ENCODE data around the gene PPHLN1.

Gene PPHLN1

DNA sequence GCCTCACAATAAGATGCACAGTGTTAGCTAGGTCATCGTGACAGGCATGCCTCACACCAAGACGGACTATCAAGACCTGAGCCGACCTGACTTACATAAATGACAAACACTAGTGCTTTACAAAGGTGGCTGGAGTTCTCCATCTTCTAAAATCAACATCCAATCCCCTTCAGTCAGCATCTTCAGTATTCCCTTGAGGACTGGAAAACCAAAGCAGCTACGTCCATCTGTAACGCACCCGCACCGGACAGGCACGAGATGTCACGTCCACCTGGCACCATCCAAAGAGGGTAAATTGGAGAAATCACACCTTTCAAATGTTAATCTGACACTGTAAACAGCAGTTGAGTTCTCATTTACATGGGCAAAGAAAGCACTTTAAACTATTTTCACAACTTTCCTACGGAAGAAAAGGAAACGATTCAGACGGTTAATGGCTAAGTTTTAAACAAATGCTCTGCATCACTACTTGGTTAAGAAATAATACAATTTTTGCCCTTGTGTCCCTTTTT, 133.4 kb downstream of the PPHLN1 start:
- Histone ChIP-seq H2BK12ac (ENCODE audit: low read length) (no peak overlapping the region), H3K18ac (ENCODE audit: low read length) (no peak overlapping the region), H3K23ac (ENCODE audit: low read depth, low read length, poor library complexity) (no peak overlapping the region), H2BK120ac (ENCODE audit: low read depth, low read length) (no peak overlapping the region), H3K4me3 (ENCODE audit: low read length in 2 of 2) (no peak overlapping the region), H3K14ac (ENCODE audit: low read length) (no peak overlapping the region), H2BK5ac (ENCODE audit: low read length) (no peak overlapping the region), H3K27me3 (ENCODE audit: control insufficient read depth in 3 of 3, insufficient read depth in 3 of 3, low read depth in 1 of 3, low read length in 3 of 3) (no peaks in the 10 kb centered on the region), H3K4me1 (ENCODE audit: control insufficient read depth in 2 of 2, insufficient read depth in 1 of 2, low read depth in 1 of 2, low read length in 2 of 2) (no peaks in the 10 kb centered on the region), H3K27ac (replicated peaks; ENCODE audit: low read length) (no peak overlapping the region), H3K79me1 (ENCODE audit: low read depth, low read length) (no peaks in the 10 kb centered on the region), H3K36me3 (replicated peaks in 1 of 2; ENCODE audit: control insufficient read depth in 2 of 2, insufficient read depth in 2 of 2, low read length in 2 of 2) (peaks cover 2 to 54% of the 10 kb centered on the region in 2 donors), H2AFZ (ENCODE audit: low read length) (no peak overlapping the region), H3K4ac (ENCODE audit: low read length) (no peak overlapping the region), H4K91ac (ENCODE audit: low read depth, low read length, poor library complexity) (no peak overlapping the region), H3K9ac (ENCODE audit: low read depth, low read length, poor library complexity) (no peak overlapping the region), H3K4me2 (ENCODE audit: insufficient read depth, low read length, poor library complexity, severe bottlenecking) (no peak overlapping the region), H3K9me3 (replicated peaks in 1 of 2; ENCODE audit: control insufficient read depth in 2 of 2, insufficient read depth in 1 of 2, low read depth in 1 of 2, low read length in 2 of 2) (no peaks in the 10 kb centered on the region), H2BK15ac (ENCODE audit: low read length) (no peak overlapping the region), H4K8ac (ENCODE audit: low read depth, low read length) (no peak overlapping the region), H2AK5ac (ENCODE audit: low read depth, low read length) (no peak overlapping the region)
- no CpG with 5 or more reads among the region's 12 CpGs for WGBS, 2 donors (ENCODE audit: extremely low coverage in 2 of 2, insufficient read length in 2 of 2, insufficient replicate concordance in 1 of 2)
- no peak for DNase-seq (ENCODE audit: low spot score)

DNA sequence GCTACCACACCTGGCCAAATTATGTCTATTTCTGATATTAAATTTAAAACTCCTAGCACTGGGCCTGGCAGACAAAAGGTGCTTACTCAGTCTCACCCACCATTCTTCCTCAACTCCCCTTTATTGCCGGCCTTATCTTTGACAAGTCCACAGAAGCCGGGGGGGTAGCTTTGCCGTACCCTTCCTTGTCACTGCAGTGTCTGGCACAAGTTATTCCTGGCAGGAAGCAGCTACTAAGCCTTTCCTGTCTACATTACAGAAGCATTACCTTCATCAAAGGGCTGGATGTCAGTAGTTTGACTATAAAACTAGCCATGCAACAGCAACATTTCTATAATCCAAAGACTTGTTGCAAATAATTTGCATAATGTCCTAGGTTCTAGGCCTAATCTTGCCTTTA, 136.5 kb downstream of the PPHLN1 start:
- no peak overlapping the region for H2AFZ ChIP-seq (ENCODE audit: low read length)
- H3K9me3 ChIP-seq (replicated peaks in 1 of 2; ENCODE audit: control insufficient read depth in 2 of 2, insufficient read depth in 1 of 2, low read depth in 1 of 2, low read length in 2 of 2) = no peaks in the 10 kb centered on the region
- no peak overlapping the region for H3K4me3 ChIP-seq (ENCODE audit: low read length in 2 of 2)
- H3K4me2 ChIP-seq (ENCODE audit: insufficient read depth, low read length, poor library complexity, severe bottlenecking) = no peak overlapping the region
- H3K4me1 ChIP-seq (ENCODE audit: control insufficient read depth in 2 of 2, insufficient read depth in 1 of 2, low read depth in 1 of 2, low read length in 2 of 2) = no peaks in the 10 kb centered on the region
- H2BK120ac ChIP-seq (ENCODE audit: low read depth, low read length) = no peak overlapping the region
- H3K4ac ChIP-seq (ENCODE audit: low read length) = no peak overlapping the region
- no peaks in the 10 kb centered on the region for H3K27me3 ChIP-seq (ENCODE audit: control insufficient read depth in 3 of 3, insufficient read depth in 3 of 3, low read depth in 1 of 3, low read length in 3 of 3)
- peaks cover 6 to 73% of the 10 kb centered on the region in 2 donors for H3K36me3 ChIP-seq (replicated peaks in 1 of 2; ENCODE audit: control insufficient read depth in 2 of 2, insufficient read depth in 2 of 2, low read length in 2 of 2)
- no peak overlapping the region for H3K23ac ChIP-seq (ENCODE audit: low read depth, low read length, poor library complexity)
- H3K14ac ChIP-seq (ENCODE audit: low read length) = no peak overlapping the region
- no peak overlapping the region for H2BK15ac ChIP-seq (ENCODE audit: low read length)
- no peak overlapping the region for H3K27ac ChIP-seq (replicated peaks; ENCODE audit: low read length)
- no peak for DNase-seq (ENCODE audit: low spot score)
- no peak overlapping the region for H3K18ac ChIP-seq (ENCODE audit: low read length)
- H4K8ac ChIP-seq (ENCODE audit: low read depth, low read length) = no peak overlapping the region
- no peak overlapping the region for H2BK12ac ChIP-seq (ENCODE audit: low read length)
- H3K9ac ChIP-seq (ENCODE audit: low read depth, low read length, poor library complexity) = no peak overlapping the region
- no peak overlapping the region for H2BK5ac ChIP-seq (ENCODE audit: low read length)
- H4K91ac ChIP-seq (ENCODE audit: low read depth, low read length, poor library complexity) = no peak overlapping the region
- peaks cover 1% of the 10 kb centered on the region for H3K79me1 ChIP-seq (ENCODE audit: low read depth, low read length)
- WGBS, 2 donors (ENCODE audit: extremely low coverage in 2 of 2, insufficient read length in 2 of 2, insufficient replicate concordance in 1 of 2) = no CpG with 5 or more reads among the region's 3 CpGs
- H2AK5ac ChIP-seq (ENCODE audit: low read depth, low read length) = no peak overlapping the region

DNA sequence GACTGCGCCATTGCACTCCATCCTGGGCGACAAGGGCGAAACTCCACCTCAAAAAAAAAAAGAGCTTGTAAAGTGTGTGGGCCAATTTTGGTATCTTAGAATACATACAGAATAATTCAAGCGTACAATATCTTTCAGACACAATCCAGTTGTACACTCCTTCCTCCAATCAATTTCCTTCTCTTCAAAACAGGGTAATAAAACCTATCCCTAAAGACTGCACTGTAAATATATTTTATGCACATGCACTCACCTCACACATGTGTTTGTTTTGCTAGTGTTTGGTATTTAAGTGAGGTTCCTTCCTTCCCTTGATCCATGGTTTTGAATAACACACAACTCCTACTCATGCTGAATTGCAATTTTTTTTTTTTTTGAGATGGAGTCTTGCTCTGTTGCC, 137.7 kb downstream of the PPHLN1 start:
- no peak overlapping the region for H3K14ac ChIP-seq (ENCODE audit: low read length)
- H3K79me1 ChIP-seq (ENCODE audit: low read depth, low read length) = peaks cover 1% of the 10 kb centered on the region
- H3K18ac ChIP-seq (ENCODE audit: low read length) = no peak overlapping the region
- H2AFZ ChIP-seq (ENCODE audit: low read length) = no peak overlapping the region
- H3K27ac ChIP-seq (replicated peaks; ENCODE audit: low read length) = no peak overlapping the region
- WGBS, 2 donors (ENCODE audit: extremely low coverage in 2 of 2, insufficient read length in 2 of 2, insufficient replicate concordance in 1 of 2) = no CpG with 5 or more reads among the region's 4 CpGs
- H3K9ac ChIP-seq (ENCODE audit: low read depth, low read length, poor library complexity) = no peak overlapping the region
- no peaks in the 10 kb centered on the region for H3K9me3 ChIP-seq (replicated peaks in 1 of 2; ENCODE audit: control insufficient read depth in 2 of 2, insufficient read depth in 1 of 2, low read depth in 1 of 2, low read length in 2 of 2)
- H3K4me2 ChIP-seq (ENCODE audit: insufficient read depth, low read length, poor library complexity, severe bottlenecking) = no peak overlapping the region
- no peak overlapping the region for H3K23ac ChIP-seq (ENCODE audit: low read depth, low read length, poor library complexity)
- DNase-seq (ENCODE audit: low spot score) = no peak
- H3K27me3 ChIP-seq (ENCODE audit: control insufficient read depth in 3 of 3, insufficient read depth in 3 of 3, low read depth in 1 of 3, low read length in 3 of 3) = no peaks in the 10 kb centered on the region
- no peak overlapping the region for H2BK5ac ChIP-seq (ENCODE audit: low read length)
- no peak overlapping the region for H2AK5ac ChIP-seq (ENCODE audit: low read depth, low read length)
- H3K4me1 ChIP-seq (ENCODE audit: control insufficient read depth in 2 of 2, insufficient read depth in 1 of 2, low read depth in 1 of 2, low read length in 2 of 2) = no peaks in the 10 kb centered on the region
- no peak overlapping the region for H3K4ac ChIP-seq (ENCODE audit: low read length)
- H2BK15ac ChIP-seq (ENCODE audit: low read length) = no peak overlapping the region
- no peak overlapping the region for H4K91ac ChIP-seq (ENCODE audit: low read depth, low read length, poor library complexity)
- H2BK12ac ChIP-seq (ENCODE audit: low read length) = no peak overlapping the region
- no peak overlapping the region for H2BK120ac ChIP-seq (ENCODE audit: low read depth, low read length)
- H4K8ac ChIP-seq (ENCODE audit: low read depth, low read length) = no peak overlapping the region
- H3K4me3 ChIP-seq (ENCODE audit: low read length in 2 of 2) = no peak overlapping the region
- peaks cover 8 to 82% of the 10 kb centered on the region in 2 donors for H3K36me3 ChIP-seq (replicated peaks in 1 of 2; ENCODE audit: control insufficient read depth in 2 of 2, insufficient read depth in 2 of 2, low read length in 2 of 2)

GRCh38 chr12:42468341-42468821, 142.4 kb downstream of the PPHLN1 start:
- H4K8ac ChIP-seq (ENCODE audit: low read depth, low read length) = no peak overlapping the region
- H2AK5ac ChIP-seq (ENCODE audit: low read depth, low read length) = no peak overlapping the region
- no CpG with 5 or more reads among the region's 9 CpGs for WGBS, 2 donors (ENCODE audit: extremely low coverage in 2 of 2, insufficient read length in 2 of 2, insufficient replicate concordance in 1 of 2)
- H3K4me3 ChIP-seq (ENCODE audit: low read length in 2 of 2) = no peak overlapping the region
- H3K79me1 ChIP-seq (ENCODE audit: low read depth, low read length) = peaks cover 1% of the 10 kb centered on the region
- no peaks in the 10 kb centered on the region for H3K9me3 ChIP-seq (replicated peaks in 1 of 2; ENCODE audit: control insufficient read depth in 2 of 2, insufficient read depth in 1 of 2, low read depth in 1 of 2, low read length in 2 of 2)
- peaks cover 8 to 59% of the 10 kb centered on the region in 2 donors for H3K36me3 ChIP-seq (replicated peaks in 1 of 2; ENCODE audit: control insufficient read depth in 2 of 2, insufficient read depth in 2 of 2, low read length in 2 of 2)
- no peaks in the 10 kb centered on the region for H3K27me3 ChIP-seq (ENCODE audit: control insufficient read depth in 3 of 3, insufficient read depth in 3 of 3, low read depth in 1 of 3, low read length in 3 of 3)
- no peak overlapping the region for H3K9ac ChIP-seq (ENCODE audit: low read depth, low read length, poor library complexity)
- H3K23ac ChIP-seq (ENCODE audit: low read depth, low read length, poor library complexity) = no peak overlapping the region
- no peak overlapping the region for H4K91ac ChIP-seq (ENCODE audit: low read depth, low read length, poor library complexity)
- H3K14ac ChIP-seq (ENCODE audit: low read length) = no peak overlapping the region
- H3K4ac ChIP-seq (ENCODE audit: low read length) = no peak overlapping the region
- H3K18ac ChIP-seq (ENCODE audit: low read length) = peak overlapping the region; percentile 2
- H2BK15ac ChIP-seq (ENCODE audit: low read length) = no peak overlapping the region
- no peak overlapping the region for H2BK120ac ChIP-seq (ENCODE audit: low read depth, low read length)
- no peak for DNase-seq (ENCODE audit: low spot score)
- H2BK12ac ChIP-seq (ENCODE audit: low read length) = no peak overlapping the region
- H3K4me1 ChIP-seq (ENCODE audit: control insufficient read depth in 2 of 2, insufficient read depth in 1 of 2, low read depth in 1 of 2, low read length in 2 of 2) = peaks cover 28 to 30% of the 10 kb centered on the region in 2 donors
- H2AFZ ChIP-seq (ENCODE audit: low read length) = no peak overlapping the region
- no peak overlapping the region for H2BK5ac ChIP-seq (ENCODE audit: low read length)
- no peak overlapping the region for H3K27ac ChIP-seq (replicated peaks; ENCODE audit: low read length)
- no peak overlapping the region for H3K4me2 ChIP-seq (ENCODE audit: insufficient read depth, low read length, poor library complexity, severe bottlenecking)

All from neuronal stem cell (in vitro differentiated cells).